ENCODE data around the gene NOL4L. TPM values are rescaled to one million over a fixed set of nuclear protein-coding genes. Genes with fewer than 3 reads are reported as not detected.

Gene NOL4L
- total and polyA plus RNA-seq, 2 experiments from 2014 or later: 35.6 to 42.9 TPM

DNA sequence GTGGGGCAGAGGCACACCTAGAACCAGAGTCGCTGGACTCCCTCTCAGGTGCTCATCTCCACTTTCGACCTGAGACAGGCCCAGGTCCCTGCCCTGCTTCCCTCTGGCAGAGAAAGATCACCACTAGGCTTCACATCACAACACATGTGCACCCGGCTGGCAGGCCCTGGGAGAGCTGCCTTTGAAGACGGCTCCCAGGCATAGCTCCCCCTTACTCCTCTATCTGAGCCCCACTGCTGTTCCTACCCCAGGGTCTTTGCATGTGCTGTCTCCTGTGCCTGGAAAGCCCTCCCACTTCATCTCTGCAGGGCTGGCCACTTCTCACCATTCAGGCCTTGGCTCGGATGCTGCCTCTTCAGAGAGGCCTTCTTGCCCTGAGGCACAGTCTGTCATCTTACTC is 89.2 kb downstream of the NOL4L start:
- H3K27me3 ChIP-seq: no peaks in the 10 kb centered on the region
- H3K4me1 ChIP-seq (ENCODE audit: insufficient read depth): peaks cover 10% of the 10 kb centered on the region
- 96% methylated on average over 5 of the region's 5 CpGs for WGBS (ENCODE audit: low lambda C conversion rate, missing lambda C conversion rate)
- no peak overlapping the region for H3K27ac ChIP-seq
- no peak overlapping the region for H2AFZ ChIP-seq
- no peak for DNase-seq (ENCODE audit: low spot score)
- H4K20me1 ChIP-seq (ENCODE audit: insufficient read depth, poor library complexity, severe bottlenecking): no peaks in the 10 kb centered on the region
- no peaks in the 10 kb centered on the region for H3K9me2 ChIP-seq (replicated peaks; ENCODE audit: insufficient read depth)
- H3K4me2 ChIP-seq: no peak overlapping the region
- peaks cover 6% of the 10 kb centered on the region for H3K79me2 ChIP-seq
- H3K9me3 ChIP-seq (ENCODE audit: low read depth): no peaks in the 10 kb centered on the region
- no peaks in the 10 kb centered on the region for H3K36me3 ChIP-seq (replicated peaks; ENCODE audit: insufficient read depth, low read depth)
- no peak overlapping the region for H3K4me3 ChIP-seq
- TF ChIP-seq EZH2phosphoT487 (IDR thresholded peaks at IDR 0.05; ENCODE audit: low read depth, severe bottlenecking, unreplicated experiment) (no peak), EZH2 (IDR thresholded peaks at IDR 0.05; ENCODE audit: borderline replicate concordance) (no peak)
- TF ChIP-seq, protein P1, sequence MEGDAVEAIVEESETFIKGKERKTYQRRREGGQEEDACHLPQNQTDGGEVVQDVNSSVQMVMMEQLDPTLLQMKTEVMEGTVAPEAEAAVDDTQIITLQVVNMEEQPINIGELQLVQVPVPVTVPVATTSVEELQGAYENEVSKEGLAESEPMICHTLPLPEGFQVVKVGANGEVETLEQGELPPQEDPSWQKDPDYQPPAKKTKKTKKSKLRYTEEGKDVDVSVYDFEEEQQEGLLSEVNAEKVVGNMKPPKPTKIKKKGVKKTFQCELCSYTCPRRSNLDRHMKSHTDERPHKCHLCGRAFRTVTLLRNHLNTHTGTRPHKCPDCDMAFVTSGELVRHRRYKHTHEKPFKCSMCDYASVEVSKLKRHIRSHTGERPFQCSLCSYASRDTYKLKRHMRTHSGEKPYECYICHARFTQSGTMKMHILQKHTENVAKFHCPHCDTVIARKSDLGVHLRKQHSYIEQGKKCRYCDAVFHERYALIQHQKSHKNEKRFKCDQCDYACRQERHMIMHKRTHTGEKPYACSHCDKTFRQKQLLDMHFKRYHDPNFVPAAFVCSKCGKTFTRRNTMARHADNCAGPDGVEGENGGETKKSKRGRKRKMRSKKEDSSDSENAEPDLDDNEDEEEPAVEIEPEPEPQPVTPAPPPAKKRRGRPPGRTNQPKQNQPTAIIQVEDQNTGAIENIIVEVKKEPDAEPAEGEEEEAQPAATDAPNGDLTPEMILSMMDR (IDR thresholded peaks at IDR 0.05; ENCODE audit: poor library complexity): no peak

DNA sequence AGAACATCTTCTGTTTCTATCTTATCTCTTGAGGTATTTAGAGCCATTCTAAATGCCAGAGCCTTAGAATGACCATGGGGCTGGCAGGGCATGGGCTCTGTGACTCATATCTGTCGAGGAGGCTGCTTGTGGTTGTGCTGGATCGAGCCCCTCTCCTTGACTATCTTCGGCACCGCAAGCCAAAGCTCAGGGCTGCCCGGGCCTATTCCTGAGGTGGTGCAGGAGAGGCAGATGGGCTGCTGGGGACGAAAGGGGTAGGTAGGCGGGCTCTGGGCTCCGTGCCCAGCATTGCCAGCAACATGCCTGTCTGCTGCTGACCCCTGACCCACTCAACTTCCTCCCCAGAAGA is 89.9 kb downstream of the NOL4L start:
- Histone ChIP-seq H3K4me2 (no peak overlapping the region), H3K27me3 (no peaks in the 10 kb centered on the region), H4K20me1 (ENCODE audit: insufficient read depth, poor library complexity, severe bottlenecking) (no peaks in the 10 kb centered on the region), H3K9me3 (ENCODE audit: low read depth) (no peaks in the 10 kb centered on the region), H3K79me2 (peaks cover 6% of the 10 kb centered on the region), H3K9me2 (replicated peaks; ENCODE audit: insufficient read depth) (no peaks in the 10 kb centered on the region), H3K27ac (no peak overlapping the region), H3K4me1 (ENCODE audit: insufficient read depth) (peaks cover 10% of the 10 kb centered on the region), H3K4me3 (no peak overlapping the region), H3K36me3 (replicated peaks; ENCODE audit: insufficient read depth, low read depth) (no peaks in the 10 kb centered on the region), H2AFZ (no peak overlapping the region)
- TF ChIP-seq EZH2phosphoT487 (IDR thresholded peaks at IDR 0.05; ENCODE audit: low read depth, severe bottlenecking, unreplicated experiment) (no peak), EZH2 (IDR thresholded peaks at IDR 0.05; ENCODE audit: borderline replicate concordance) (no peak)
- TF ChIP-seq, protein P1 (IDR thresholded peaks at IDR 0.05; ENCODE audit: poor library complexity): no peak
- no peak for DNase-seq (ENCODE audit: low spot score)
- 72% methylated on average over 8 of the region's 8 CpGs for WGBS (ENCODE audit: low lambda C conversion rate, missing lambda C conversion rate)

DNA sequence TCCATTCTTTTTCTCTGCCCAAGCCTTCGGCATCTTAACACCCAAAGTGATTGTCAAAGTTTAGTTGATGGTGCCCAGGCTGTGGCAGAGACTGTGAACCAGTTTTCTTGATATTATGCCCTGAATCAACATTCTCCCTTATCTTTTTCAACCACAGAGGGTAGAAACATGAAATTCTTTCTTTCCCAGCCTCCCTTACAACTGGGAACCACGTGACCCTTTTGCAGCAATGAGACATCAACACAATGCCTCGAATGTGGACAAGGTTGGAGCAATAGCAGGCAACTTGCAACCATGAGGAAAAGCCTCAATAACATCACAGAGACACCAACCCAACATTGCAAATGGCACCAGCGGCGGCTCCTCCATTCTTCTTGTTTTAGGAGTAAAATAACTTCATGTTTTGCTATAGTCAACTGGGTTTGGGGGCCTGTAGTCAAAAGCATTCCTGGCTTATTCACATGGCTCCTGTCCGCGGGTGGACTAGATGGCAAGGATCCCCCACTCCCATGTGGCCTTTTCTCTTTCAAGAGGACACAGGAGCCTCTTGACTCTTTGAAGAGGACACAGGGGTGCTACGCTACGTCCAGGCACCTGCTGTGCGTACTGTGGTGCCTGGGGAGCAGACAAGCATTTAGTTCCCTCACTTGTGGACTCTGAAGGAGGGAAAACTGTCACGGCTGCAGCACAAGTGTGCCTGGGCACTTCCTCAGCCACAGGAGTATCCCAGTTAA is 90.5 kb downstream of the NOL4L start:
- 86% methylated on average over 11 of the region's 11 CpGs for WGBS (ENCODE audit: low lambda C conversion rate, missing lambda C conversion rate)
- Histone ChIP-seq H3K27me3 (no peaks in the 10 kb centered on the region), H3K4me3 (no peak overlapping the region), H3K9me2 (replicated peaks; ENCODE audit: insufficient read depth) (no peaks in the 10 kb centered on the region), H3K9me3 (ENCODE audit: low read depth) (no peaks in the 10 kb centered on the region), H3K4me1 (ENCODE audit: insufficient read depth) (peaks cover 10% of the 10 kb centered on the region), H3K79me2 (peaks cover 4% of the 10 kb centered on the region), H2AFZ (no peak overlapping the region), H4K20me1 (ENCODE audit: insufficient read depth, poor library complexity, severe bottlenecking) (no peaks in the 10 kb centered on the region), H3K36me3 (replicated peaks; ENCODE audit: insufficient read depth, low read depth) (no peaks in the 10 kb centered on the region), H3K4me2 (no peak overlapping the region), H3K27ac (no peak overlapping the region)
- TF ChIP-seq EZH2 (IDR thresholded peaks at IDR 0.05; ENCODE audit: borderline replicate concordance): no peak
- TF ChIP-seq, protein P1 (IDR thresholded peaks at IDR 0.05; ENCODE audit: poor library complexity): no peak
- no peak for TF ChIP-seq EZH2phosphoT487 (IDR thresholded peaks at IDR 0.05; ENCODE audit: low read depth, severe bottlenecking, unreplicated experiment)
- DNase-seq (ENCODE audit: low spot score): no peak
